Measurements from ENCODE around the gene PIN1. TPM values are rescaled to one million over a fixed set of nuclear protein-coding genes. Genes with fewer than 3 reads are reported as not detected.

Gene PIN1
- total RNA-seq, 1 donor from 2014 or later = 50.3 TPM

- no peaks in the 10 kb centered on the region for H3K36me3 ChIP-seq
- H3K27ac ChIP-seq = peak overlapping the region; percentile 66
- intact Hi-C loops (cut with DNase I) = no loop called here
- H3K9me3 ChIP-seq = no peaks in the 10 kb centered on the region
- ATAC-seq (peak; percentile 50), DNase-seq (peak; percentile 77)
- H3K4me1 ChIP-seq = no peaks in the 10 kb centered on the region
- peak; percentile 81 for TF ChIP-seq CTCF (IDR thresholded peaks at IDR 0.05)
- no peaks in the 10 kb centered on the region for H3K27me3 ChIP-seq
- no peak overlapping the region for H3K4me3 ChIP-seq
Measured at GRCh38 chr19:9796113-9796773, 38.9 kb upstream of the PIN1 start.

DNA sequence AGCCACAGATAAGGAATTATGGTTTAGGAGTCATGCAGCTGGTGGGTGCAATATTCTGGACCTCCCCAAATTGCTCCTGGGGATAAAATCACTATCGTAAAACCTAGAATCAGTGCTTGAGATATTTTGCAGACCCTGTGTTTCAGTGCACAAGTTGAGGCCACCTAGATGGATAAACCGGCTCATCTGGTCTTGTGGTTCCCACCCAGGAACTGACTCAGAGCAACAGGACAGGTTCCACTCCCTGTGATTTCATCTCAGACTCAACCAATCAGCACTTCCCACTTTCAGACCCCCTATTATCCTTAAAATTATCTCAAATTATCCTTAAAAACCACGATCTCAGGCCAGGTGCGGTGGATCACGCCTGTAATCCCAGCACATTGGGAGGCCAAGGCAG lies 37.2 kb upstream of the PIN1 start:
- intact Hi-C loops (cut with DNase I) = no loop called here
- DNase-seq (no peak), ATAC-seq (no peak)
- no peaks in the 10 kb centered on the region for H3K9me3 ChIP-seq
- H3K27me3 ChIP-seq = no peaks in the 10 kb centered on the region
- H3K4me3 ChIP-seq = no peak overlapping the region
- H3K27ac ChIP-seq = no peak overlapping the region
- no peaks in the 10 kb centered on the region for H3K36me3 ChIP-seq
- no peaks in the 10 kb centered on the region for H3K4me1 ChIP-seq
- TF ChIP-seq CTCF (IDR thresholded peaks at IDR 0.05) = no peak

- H3K4me1 ChIP-seq = no peaks in the 10 kb centered on the region
- no peaks in the 10 kb centered on the region for H3K9me3 ChIP-seq
- H3K36me3 ChIP-seq = no peaks in the 10 kb centered on the region
- H3K27me3 ChIP-seq = no peaks in the 10 kb centered on the region
- ATAC-seq = no peak
- no peak for TF ChIP-seq CTCF (IDR thresholded peaks at IDR 0.05)
- no peak for DNase-seq
- H3K4me3 ChIP-seq = no peak overlapping the region
- intact Hi-C loops (cut with DNase I) = no loop called here
- H3K27ac ChIP-seq = no peak overlapping the region
Measured at GRCh38 chr19:9799162-9799561, 36.0 kb upstream of the PIN1 start.

DNA sequence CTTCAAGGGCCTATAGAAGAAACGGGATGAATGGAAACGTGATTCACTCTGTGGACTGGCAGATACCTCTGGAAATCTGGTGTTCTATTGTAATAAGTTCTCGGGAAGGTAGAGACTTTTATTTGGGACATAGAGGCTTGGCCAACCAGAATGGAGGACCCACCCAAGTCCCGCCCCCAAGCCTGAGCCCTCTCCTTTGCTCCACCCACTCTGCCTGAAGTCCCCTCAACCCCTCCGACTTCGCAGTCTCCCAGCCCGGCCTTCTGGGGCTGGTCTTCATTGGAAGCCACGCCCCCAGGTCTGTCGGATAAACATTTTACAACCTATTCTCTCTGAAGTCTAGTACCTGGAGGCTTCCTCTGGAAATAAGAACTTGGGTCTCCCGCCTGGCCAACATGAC lies 33.1 kb upstream of the PIN1 start:
- DNase-seq = no peak
- Histone ChIP-seq H3K27ac (no peak overlapping the region), H3K27me3 (no peaks in the 10 kb centered on the region), H3K4me1 (no peaks in the 10 kb centered on the region), H3K4me3 (no peak overlapping the region), H3K36me3 (no peaks in the 10 kb centered on the region), H3K9me3 (no peaks in the 10 kb centered on the region)
- intact Hi-C loops (cut with DNase I) = loop anchor here (10.0 kb wide), 1 partner anchor 177 kb away; the partner anchor contains the start of gene ZNF561
- ATAC-seq = no peak
- TF ChIP-seq CTCF (IDR thresholded peaks at IDR 0.05) = no peak

GRCh38 chr19:9806803-9807202 lies 28.3 kb upstream of the PIN1 start:
- no peaks in the 10 kb centered on the region for H3K27me3 ChIP-seq
- intact Hi-C loops (cut with DNase I) = loop anchor here (10.0 kb wide), 1 partner anchor 182 kb away; the partner anchor contains the start of gene ZNF561
- peaks cover 28% of the 10 kb centered on the region for H3K36me3 ChIP-seq
- ATAC-seq = no peak
- H3K9me3 ChIP-seq = no peaks in the 10 kb centered on the region
- no peak overlapping the region for H3K27ac ChIP-seq
- DNase-seq = no peak
- no peak for TF ChIP-seq CTCF (IDR thresholded peaks at IDR 0.05)
- H3K4me1 ChIP-seq = no peaks in the 10 kb centered on the region
- H3K4me3 ChIP-seq = no peak overlapping the region
